HG03159 (cell line): ENCODE results near the gene TNS1.

Experiments
- ATAC-seq: cut with Tn5 transposase; IDR thresholded peaks from one replicate; pipeline ENCODE4 v1.9.1; 2021; ENCODE audit warnings: mild to moderate bottlenecking, moderate library complexity; ENCODE audit not compliant: unreplicated experiment

Gene TNS1

DNA sequence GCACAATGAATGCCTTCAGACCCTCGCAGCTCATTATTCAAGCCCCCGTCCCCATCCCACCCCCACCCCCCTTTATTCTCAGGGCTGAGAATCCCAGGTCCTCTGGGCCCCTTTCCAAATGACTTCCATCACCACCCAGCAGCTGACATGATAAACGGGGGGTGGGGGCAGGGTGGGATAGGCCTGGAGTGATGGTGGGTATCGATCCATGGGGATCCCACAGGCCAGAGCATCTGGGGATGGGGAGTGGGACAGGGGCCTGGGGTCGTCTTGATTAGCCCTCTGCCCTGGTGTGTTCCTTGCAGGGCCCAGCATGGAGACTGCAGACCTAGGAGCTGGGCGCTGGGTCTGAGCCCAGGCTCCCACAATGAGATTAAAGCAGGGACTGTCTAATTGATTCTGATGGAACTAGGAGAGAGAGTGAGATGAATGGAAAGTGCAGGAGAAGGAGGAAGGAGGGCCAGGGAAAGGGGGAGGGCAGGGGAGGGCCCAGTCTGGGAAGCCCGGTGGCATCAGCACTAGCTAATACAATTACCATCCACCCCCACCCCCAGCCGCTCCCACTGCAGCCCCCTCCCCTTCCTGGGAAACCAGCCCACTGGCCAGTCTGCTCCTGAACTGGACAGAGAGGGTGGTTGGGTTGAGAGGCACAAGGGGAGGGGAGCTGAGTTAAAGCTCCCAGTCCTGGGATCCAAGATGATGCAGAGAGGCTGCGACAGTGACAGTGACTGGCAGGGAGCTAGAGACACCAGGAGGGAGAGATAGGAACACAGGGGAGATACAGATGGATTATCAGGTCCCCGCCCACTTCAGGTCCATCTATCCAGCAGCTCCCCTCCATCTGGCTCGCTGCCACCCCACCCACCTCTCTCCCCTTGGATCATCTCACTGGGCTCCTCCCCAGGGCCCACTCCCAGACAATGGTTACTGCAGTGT lies 13.1 kb upstream of the TNS1 start:
- ATAC-seq, result no peak

DNA sequence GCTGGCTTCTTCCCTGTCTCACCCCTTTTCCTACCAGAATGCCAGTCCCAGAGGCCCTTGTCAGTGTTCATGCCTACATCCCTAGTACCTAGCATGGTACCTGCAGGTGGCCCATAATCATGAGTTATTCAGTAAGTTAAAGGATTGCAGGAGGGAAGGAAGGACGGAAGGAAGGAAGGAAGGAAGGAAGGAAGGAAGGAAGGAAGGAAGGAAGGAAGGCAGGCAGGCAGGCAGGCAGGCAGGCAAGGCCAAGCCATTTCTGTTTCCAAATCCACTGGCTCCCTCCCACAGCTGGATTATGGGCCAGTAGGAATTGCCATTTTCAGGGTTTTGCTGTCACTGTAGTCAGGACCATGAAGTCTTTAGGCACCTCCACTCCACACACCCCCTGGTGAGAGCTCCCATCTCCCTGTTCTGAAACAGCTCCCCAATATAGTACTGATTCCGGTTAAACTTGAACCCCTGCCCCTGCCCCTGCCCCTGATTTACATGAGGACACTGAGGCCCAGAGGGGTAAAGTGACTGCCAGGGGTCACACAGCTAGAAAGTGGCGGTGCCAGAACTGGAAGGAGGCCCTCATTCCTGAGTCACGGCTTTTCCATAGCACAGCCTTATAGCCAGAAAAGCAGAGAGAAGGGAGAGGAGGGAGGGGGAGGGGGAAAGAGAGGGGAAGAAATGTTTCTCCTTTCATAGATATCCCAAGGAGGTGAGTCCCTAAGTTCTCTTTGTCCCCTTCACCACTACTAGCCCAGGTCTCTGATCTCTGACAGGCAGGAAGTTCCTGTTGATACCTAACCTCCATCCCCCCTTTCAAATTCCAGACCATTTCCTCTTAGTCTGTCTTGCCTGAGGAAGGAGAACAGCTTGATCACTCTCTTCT lies 12.2 kb upstream of the TNS1 start:
- ATAC-seq, result no peak

DNA sequence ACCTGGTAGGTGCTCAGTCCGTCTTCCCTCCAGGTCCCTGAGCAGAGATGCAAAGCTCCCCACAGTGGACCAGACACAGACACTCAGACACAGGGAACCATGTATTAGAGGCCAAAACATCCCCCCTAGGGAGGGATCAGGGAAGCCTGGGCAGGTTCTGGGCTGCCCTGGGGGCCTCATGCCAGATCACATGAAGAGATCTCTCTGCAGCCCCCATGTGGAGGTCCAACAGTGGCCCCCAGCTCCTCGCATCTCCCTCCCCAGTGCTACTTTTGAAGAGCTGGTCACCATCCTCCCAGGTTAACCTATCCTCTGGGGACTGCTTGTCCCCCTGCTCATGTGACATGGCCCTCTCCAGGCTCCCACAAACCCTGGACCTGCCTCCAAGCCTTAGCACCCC lies 10.5 kb upstream of the TNS1 start:
- ATAC-seq, result no peak

DNA sequence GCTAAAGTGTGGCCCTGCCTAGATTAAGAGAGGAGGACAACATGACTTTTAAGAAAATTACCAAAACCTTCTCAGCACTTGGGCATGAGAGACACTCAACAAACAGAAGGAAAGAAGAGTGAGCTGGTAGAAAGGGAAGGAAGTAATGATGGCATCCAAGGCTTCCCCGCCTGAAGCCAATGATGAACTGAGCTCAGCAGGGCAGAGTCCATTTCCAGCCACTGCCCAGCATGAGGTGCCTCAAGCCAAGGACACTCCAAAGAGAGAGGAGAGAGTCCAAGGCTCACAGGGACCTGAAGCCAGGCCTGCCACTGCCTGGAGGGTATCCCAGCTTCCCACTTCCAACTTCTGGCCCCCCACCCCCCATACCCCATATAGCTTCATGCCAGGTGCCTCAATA lies 9.5 kb upstream of the TNS1 start:
- ATAC-seq, result no peak

DNA sequence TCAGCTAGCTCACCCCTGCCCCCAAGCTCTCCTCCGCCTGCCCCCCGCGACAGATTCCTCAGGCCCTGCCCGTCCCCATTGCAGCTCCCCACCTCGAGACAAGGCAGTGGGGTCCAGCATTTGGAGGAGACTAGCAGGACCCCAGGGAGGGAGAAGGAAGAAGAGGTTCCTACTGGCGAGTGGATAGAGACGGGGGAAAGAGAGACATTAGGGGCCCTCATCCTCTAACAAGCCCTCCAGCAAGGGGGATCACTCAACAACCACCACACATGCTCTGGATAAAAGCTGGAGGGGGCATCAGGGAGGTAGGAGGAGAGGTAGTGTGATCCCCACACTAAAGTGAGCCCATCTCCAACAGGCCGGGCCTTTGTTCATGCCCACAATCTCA lies 8.9 kb upstream of the TNS1 start:
- no peak for ATAC-seq

DNA sequence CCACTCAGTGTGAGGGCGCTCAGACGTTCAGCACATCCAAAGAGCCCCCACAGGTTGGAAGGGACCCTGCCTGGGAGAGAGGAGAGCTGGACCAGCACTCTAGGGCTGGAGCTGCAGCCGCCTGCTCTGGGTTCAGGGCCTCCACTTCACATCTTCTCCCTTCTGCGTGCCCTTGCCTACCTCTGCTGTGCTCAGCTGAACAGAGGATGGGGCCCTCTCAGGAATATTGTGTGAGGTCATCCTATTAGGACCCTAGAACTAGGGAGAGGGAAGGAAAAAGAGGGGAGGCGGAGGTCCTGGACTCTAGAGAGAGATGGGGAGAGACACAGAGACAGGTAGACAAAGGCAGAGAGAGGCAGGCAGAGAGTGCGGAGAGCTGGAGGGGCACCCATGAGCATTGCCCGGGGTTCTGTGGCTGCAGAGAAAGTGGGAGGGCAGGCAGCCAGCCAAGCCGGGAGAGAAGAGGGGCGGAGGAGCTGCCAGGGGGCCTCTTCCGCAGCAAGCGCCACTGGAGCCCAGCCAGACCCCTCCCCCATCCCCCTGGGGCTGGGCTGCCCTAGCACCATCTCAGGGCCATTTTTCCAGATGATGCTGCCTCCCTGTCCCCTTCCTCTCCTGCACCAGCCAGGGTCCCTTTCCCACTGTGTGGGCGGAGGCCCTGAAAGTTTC lies 8.3 kb upstream of the TNS1 start:
- ATAC-seq, result no peak

DNA sequence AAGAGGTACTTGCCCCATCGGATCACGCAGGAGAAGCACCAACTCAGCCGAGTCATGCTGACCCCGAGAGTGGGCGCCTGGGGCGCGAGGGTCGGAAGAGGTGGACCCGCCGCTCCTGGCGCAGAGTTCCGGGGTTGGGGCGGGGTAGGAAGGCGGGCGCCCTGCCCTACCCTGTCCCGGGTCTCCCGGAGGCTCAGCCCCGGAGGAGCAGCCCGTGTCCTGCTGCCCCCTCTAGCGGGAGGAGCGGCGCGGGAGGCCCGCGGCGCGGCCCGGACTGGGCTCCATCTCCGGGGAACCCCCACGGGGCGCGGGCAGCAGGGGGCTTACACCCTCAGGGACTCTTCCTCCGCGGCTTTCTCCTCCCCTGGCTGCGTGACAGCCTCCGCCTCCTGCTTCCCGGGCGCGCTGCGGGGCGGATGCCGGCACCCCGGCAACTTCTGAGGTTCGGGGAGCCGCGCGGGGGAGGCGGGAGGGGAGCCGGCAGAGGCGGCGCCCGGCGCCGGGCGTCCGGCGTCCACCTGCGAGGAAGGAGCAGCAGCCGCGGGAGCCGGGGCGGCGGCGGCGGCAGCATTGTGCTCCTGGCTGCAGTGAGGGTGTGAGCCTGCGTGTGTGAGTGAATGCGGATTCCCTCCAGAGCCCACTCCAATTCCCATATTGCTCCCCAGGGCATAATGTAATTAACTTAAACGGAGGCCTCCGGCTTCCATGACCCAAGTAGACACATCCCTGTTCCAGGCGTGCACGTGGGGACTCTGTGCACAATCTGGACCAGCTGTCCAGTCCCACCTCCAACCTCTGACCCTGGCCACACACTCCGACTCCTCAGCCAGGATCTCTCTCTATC lies 7.6 kb upstream of the TNS1 start:
- no peak for ATAC-seq

DNA sequence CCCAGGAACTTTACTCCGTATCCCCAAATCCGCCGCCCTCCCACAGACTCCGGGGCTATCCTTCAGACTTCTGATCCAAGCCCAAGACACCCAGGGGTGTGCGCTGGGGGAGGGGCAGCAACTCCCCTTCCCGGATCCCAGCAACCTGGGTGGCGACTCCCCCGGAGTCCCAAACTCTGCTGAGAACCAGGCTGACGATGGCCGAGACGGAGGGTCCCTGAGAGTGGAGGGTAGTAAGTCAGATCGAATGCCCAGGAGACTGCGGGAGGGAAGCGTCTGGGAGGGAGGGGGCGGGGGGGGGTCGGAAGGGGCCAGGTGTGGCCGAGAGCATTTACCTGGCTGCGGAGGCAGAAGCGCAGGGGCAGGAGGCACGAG lies 7.0 kb upstream of the TNS1 start:
- ATAC-seq, result no peak

DNA sequence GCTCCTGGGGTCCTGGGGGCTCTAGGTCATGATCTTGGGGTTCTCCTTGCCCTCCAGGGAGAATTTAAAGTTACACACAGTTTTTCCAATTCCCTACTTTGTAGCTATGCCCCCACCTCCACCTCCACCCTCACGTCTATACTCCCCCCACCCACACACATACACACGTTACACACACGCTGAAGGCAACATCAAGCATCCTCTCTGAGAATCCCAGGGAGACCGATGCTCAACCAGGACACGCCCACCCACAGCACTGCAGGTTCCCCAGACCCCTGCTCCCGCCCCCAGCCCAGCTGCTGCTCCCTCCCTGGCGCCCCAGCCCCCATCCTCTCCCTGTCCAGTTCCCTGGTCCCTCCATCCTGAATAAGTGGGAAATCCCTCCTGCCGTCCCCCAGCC lies 6.4 kb upstream of the TNS1 start:
- no peak for ATAC-seq

DNA sequence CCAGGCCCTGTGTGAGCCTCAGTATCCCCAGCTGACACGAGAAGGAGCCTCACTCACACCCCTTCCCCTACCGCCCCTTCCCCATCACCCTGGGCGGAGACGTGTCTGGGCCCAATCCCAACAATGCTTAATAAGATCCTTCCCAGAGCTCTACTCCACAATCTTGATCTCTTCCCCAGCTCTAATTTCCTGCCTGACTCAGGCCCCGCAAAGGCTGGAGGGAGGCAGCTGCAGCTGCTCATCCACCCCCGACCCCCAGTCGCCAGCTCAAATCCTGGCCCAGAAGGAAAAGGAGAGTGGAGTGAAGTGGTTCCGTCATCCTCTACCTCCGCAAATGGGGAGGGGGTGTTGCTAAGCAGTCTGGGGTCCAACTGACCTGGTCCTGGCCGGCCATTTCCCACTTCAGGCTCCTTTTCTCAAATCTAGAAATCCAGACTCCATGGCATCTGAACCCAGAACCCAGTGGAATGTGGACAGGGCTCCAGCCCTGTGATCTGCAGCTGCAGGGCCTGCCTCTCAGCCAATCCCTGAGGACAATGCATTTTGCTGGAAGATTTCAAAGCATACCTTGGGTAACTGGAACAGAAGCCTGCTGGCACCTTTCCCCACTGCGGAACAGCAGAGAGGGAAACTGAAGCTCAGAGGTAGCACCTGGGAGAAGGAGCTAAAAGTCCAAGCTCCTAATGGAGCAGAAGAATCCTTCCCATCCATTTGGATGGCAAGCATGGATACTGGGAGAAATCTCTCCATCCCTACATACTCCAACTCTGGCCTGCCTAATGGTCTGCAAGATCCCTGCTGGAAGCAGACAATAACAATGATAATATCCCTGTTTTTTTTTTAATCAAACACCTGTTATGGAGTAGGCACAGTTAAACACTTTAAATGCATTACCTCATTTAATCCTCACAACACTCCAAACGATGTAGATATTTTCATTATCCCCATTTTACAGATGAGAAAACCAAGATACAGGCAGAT lies 5.6 kb upstream of the TNS1 start:
- no peak for ATAC-seq

DNA sequence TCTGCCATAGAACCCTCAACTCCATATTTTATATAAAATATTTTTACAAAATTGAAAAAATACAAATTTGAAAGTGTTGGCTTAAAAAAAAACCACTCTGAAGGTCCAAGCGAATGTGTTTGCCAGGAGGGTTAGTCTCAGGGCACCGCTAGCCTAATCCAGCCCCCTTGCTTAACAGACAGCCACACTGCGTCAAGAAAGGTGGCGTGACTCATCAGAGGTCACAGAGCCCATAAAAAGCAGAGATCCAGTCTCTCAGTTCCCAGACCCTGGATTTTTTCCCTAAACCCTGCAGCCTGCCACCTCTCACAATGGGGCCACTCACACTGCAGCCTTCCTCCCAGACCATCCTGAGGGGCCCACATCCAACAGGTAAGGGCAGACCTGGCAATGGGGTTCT lies 3.9 kb upstream of the TNS1 start:
- ATAC-seq, result no peak

DNA sequence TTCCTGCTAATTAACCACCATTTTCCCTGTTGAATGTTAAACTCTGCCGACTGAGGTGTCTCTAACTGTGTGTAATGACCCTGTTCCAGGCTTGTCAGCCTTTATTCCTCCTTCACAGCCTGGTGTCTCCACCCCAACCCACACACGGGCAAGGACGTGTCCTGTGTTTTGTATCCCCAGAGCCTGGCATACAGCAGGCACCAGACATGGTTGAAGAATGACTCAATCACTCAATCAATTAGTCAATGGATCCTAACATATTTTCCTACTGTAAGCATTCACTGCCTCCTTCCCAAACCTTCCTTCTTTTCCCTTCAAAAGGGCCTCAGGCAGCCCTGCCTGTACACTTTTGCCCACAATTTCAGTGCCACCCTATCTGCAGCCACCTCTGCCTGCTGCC lies 2.7 kb upstream of the TNS1 start:
- no peak for ATAC-seq

DNA sequence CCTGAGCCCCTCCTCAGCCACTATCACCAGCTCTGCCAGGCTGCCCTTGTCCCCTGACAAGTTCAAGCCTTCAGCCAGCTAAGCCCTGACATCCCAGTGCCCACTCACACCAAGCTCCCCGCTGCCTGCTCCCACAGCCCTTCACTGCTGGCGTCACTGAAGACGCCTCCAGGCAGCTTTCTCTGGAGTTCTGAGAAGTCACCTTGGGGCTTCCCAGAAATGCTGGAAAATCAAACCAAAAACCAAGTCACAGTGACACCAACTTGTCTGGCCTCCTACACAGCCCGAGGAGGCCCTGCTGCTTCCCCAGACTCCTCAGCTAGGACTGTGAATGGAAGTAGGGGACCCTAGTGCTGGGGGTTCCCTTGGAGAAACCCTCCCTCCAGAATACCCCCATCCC lies 2.2 kb upstream of the TNS1 start:
- ATAC-seq, result no peak

DNA sequence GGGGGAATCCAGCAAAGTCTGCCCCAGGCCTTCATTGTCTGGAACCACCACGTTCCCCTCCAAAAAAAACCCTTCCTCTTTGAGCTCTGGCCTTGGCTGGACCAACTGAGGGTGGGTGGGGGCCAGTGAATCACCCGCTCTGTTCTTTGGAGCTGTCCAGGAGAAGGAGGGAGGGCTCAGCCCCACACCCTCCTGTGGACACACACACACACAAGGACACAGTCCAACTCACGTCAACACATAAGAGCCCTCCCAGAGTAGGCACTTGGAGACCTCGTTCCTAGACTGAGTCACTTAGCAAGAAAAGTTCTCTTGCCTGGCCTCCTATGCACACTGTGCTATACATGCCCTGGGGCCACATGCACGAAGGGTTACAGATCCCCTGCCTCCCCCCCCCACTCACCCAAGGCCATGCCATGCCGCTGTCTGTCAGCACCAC lies 1.2 kb upstream of the TNS1 start:
- ATAC-seq, result no peak

DNA sequence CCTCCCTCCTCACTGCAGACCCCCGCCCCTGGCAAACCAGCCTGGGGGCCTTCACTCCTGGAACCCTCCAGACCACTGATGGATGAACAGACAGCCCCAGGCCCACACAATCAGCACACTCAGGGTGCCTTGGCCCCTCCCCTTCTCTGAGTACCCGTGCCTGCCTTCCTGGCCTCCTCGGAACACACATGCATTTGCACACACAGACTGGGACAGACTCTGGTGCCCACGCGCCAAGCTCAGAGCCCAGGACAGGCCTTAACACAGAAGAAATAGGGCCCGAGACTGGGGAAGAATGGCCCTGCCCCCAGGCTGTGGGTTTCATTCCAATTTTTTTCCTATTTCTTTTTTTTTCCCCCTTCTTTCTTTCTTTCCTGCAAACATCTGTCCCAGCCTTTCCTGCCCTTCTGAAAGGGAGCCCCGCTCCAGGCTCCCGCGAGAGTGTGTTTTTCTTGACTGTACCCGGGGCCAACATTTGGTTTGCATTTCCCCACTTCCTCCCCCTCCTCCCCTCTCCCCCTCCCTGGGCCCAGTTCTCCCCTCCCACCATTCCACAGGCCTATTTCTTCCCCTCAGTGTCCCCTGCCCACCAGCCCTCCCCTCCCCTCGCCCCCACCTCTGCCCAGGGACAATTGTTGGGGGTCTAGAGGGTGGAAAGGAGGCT lies 618 bp upstream of the TNS1 start:
- ATAC-seq, result no peak

DNA sequence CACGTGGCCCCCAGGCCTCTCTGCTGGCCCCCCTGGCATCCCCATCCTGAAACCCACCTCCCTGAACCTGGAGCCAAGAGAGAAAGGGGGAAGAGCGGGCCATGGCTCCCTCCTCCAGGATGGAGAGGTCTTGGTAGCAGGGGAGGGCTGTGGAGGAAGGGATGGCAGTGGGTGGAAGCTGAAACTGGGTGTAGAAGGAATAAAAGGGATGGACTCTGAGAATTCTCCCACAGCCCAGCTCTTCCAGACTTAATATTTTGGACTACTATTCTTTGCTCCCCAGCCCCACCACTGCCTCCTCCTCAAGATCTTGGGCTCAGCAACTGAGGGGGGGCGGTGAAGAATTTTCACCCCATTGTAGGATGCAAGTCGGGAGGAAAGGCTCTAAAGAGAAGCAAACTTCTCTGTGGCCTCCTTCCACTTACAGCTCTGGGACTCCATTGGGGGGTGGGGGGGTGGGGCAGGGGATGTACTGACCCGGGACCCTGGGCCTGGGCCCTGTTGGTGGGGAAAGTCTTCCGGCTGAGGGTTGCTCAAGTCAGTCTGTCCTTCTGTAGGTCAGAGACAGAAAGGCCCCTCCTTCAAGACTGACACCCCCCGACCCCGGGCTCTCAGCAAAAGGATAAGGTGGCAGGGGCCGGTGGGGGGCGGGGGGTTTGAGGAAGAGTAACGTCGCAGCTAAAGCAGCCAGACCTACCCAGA lies 501 bp downstream of the TNS1 start:
- ATAC-seq, result no peak

DNA sequence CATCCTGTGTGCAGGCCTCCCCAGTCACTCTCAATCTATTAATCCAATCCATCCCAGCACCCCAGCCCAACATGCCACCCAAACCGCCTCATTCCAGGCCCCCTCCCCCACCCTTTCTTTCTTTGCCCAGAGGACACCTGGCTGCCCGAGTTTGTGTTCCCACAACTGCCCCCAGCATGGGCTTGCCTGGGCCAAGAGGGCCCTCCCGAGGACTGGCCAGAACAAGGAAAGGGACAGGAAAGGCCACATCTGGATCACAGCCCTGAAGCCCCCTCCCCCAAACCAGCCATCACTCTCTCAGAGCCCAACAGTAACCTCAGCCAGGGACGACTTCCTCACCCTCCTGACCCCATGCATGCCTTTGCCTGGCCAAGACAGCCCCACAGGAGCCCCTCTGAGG lies 1.2 kb downstream of the TNS1 start:
- ATAC-seq, result no peak

DNA sequence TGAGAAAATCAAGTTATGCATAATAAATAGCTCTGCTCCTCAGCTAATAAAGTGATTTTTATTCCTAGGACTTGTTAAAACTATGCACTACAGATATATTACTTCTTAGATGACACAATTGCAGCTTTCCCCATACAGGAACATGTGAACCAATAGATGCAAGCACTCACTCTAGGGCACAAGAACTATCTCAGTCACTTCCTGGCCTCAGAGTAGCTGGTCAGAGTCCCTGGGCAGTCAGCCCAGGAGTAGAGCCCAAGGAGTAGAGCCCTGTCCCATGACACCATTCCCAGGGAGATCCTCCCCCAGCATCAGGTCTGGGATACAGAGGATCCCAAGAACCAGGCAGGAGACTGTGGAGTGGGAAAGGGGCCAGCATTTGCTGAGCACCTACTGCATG lies 2.7 kb downstream of the TNS1 start:
- ATAC-seq, result no peak
